GM21367 (cell line): Measurements from ENCODE around the gene DVL3.
"Not testable (repeated sequence)": the region's sequence is repeated elsewhere in the genome, so short reads cannot be mapped to it uniquely, and the experiment has no call there.

ENCODE experiments used
- ATAC-seq: cut with Tn5 transposase; IDR thresholded peaks from one replicate; pipeline ENCODE4 v1.9.1; 2021; ENCODE audit not compliant: unreplicated experiment

Gene DVL3

DNA sequence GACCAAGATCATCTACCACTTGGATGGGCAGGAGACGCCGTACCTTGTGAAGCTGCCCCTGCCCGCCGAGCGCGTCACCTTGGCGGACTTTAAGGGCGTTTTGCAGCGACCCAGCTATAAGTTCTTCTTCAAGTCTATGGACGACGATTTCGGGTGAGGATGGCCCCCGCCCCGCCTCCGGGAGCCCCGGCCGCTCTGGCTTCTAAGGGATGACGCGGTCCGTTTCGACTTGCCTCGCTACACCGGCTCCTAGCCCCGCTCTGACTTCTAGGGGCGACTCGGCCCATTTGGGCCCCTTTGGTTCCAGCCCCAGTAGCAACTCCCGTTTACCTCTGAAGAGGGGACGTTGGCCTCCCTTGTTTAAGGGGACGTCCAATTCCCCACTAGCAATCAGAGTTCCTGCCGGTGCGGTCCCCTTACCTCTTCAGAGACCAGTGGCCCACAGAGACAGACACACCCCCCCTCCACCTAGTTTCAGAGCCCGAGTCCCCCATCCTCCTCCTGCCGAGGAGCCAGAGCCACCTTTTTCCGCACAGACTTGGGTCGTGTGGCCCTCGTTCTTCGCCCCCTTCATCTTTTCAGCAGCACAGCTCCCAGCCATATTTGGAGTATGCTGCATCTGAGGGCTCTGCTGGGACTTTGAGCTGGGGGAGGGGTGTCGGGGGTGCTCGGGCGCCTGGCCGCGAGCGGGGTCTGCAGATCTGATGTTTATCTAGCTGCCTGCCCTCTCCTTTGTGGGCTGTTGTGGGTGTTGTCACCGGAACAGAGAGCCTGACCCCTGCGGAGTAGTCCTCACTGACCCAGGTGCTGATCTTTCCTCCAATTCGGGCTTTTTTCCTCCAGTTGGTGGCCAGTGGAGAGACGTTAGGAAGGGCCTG is 706 bp downstream of the DVL3 start:
- ATAC-seq, result peak; percentile 18

DNA sequence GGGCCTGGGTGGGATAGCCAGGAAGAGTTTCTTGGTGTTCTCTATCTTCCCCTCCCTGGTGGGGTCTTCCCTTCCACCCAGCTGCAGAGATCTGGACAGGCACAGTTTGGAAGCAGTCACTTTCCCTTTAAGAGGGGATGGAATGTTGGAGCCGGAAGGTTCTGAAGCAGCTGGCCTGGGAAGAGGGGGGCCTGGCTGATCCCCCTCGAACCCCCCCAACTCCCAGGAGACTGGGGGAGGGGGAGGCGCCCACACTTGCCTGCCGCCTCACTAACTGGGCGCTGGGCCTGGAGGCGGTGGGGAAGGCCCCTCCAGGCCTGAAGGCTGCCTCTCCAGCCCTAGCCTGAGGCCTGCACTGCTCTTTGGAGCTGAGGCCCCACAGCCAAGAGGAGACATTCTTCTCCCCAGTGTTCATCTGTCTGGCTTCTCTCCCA is 1.4 kb downstream of the DVL3 start:
- ATAC-seq, result no peak

DNA sequence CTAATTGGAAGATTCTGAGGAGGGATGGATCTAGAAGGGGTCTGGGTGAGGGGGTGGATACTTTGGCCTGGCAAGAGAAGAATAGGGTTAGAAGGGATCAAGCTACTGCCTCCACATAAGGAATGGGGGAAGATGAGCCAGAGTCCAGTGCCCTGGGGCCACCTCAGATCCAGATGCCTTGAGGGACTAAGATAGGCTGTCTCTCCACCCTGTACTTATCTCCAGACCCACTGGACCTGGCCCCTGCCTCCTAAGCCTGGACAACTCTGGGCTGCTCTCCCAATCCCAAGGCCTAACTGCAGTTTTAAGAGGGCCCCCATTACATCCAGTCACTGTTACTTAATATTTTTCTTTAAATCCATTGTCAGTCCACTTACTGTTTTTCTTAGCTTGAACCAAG is 2.0 kb downstream of the DVL3 start:
- no peak for ATAC-seq

DNA sequence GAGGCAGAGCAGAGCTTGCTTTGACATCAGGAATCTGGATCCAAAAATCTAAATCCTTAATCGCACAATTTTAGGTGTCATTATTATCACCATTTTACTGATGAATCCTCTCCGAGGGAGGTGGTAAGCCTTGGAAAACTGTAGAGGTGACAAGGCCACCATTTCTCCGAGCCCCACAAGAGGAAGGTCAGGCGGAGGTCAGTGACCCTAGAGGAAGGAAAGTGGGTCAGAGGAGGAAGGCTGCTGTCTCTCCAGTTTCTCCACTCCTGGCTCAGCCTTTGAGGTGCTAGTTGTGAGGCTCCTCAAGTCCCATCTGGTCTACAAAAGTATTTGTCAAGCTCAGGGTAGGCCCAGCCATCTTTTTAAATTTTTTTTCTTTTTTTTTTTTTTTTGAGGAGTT is 3.2 kb downstream of the DVL3 start:
- no peak for ATAC-seq

DNA sequence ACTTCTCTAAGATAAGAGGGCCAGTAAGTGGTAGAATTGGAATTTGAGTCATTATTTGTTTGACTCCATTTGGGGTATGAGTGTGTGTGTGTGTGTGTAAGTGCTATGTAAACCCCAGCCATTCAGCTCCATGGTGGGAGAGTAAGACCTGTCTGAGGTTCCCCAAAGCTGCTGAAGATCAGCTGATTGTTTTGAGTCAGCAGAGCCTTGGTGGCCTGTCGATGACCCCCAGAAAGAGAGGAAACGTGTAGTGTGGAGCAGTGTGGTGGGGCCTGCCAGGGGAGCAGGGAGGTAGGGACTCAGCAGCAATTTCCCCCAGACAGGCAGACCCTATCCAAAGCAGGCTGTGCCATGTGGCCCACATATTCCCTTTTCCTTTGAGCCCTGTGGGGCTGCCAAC is 5.3 kb downstream of the DVL3 start:
- ATAC-seq, result no peak

DNA sequence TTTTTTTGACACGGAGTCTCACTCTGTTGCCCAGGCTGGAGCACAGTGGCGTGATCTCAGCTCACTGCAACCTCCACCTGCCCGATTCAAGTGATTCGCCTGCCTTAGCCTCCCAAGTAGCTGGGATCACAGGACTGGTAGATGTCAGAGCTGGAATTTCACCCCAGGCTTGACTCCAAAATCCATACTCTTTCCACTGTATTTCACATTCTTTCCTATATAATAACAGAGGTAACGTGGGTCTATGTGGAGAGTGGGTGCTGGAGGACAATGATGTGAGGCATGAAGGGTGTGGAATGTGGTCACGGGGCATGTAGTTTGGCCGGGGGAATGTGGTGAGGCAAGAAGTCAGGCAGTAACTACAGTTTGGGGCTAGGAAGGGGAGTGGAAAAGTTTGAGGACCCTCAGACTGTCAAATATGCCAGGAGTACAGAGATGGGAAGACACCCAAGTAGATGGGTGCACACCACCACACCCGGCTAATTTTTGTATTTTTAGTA is 7.4 kb downstream of the DVL3 start:
- not testable (repeated sequence) for ATAC-seq

DNA sequence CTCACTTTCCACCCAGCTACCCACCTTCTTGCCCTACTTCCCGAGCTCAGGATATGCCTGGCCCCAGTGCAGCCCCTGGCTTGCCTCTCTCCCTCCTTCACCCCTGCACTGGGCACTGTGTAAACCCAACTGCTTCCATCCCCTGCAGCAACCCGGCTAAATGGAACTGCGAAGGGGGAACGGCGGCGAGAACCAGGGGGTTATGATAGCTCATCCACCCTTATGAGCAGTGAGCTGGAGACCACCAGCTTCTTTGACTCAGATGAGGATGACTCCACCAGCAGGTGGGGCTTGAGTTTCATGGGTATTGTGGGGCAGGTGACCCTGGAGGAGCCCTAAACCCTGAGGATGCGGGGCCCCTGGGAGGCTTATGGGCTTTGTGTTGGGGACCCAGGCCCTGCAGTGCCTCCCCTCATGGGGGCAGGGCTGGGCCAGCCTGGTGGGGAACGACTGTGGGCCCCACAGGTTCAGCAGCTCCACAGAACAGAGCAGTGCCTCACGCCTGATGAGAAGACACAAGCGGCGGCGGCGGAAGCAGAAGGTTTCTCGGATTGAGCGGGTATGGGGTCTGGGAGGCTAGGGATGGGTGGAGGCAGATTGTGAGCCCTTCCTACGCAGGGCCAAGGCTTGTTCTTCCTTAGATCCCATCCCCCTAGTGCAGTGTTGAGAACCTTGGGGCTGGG is 9.6 kb downstream of the DVL3 start:
- ATAC-seq, result no peak

DNA sequence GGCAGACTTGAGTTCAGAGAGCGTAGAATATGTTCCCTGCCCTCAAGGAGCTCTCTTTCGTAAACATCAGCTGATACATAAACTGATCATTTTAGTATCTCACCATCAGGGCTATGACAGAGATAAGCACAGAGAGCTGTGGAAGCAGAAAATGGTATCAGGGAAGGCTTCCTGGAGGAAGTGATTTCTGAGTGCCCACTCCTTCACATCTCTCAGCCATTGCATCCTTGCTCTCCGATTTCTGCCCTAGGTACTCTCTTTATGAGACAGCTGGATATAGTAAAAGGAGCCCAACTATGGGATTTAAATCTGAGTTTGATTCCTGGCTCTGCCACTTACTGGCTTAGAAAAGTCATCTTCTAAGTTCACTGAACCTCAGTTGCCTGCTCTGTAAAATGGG is 10.4 kb downstream of the DVL3 start:
- ATAC-seq, result no peak

DNA sequence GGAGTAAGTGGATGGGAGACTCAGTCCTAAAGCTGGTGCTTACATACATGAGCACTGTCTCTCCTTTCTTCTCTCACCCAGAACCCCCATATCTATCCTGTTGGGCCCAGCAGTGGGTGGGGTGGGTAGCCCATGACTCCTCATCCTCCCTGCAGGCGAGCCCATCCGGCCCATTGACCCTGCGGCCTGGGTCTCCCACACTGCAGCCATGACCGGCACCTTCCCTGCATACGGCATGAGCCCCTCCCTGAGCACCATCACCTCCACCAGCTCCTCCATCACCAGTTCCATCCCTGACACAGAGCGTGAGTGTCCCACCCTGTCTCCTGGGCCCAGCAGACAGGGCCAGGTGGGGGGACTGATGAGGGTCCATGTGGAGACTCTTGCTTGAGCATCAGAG is 11.5 kb downstream of the DVL3 start:
- ATAC-seq, result no peak

DNA sequence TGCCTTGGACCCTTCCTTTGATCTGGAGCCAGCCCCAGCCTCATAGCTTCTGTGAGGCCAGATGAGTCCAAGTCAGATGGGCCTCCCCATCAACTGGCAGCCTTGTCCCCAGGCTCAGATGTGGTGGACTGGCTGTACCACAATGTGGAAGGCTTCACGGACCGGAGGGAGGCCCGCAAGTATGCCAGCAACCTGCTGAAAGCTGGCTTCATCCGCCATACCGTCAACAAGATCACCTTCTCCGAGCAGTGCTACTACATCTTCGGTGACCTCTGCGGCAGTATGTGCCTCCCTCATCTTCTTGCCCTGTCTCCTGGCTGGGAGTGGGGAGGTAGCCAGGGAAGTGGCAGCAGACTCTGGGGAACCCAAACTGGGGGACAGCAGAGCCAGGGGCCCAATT is 12.6 kb downstream of the DVL3 start:
- ATAC-seq, result no peak

DNA sequence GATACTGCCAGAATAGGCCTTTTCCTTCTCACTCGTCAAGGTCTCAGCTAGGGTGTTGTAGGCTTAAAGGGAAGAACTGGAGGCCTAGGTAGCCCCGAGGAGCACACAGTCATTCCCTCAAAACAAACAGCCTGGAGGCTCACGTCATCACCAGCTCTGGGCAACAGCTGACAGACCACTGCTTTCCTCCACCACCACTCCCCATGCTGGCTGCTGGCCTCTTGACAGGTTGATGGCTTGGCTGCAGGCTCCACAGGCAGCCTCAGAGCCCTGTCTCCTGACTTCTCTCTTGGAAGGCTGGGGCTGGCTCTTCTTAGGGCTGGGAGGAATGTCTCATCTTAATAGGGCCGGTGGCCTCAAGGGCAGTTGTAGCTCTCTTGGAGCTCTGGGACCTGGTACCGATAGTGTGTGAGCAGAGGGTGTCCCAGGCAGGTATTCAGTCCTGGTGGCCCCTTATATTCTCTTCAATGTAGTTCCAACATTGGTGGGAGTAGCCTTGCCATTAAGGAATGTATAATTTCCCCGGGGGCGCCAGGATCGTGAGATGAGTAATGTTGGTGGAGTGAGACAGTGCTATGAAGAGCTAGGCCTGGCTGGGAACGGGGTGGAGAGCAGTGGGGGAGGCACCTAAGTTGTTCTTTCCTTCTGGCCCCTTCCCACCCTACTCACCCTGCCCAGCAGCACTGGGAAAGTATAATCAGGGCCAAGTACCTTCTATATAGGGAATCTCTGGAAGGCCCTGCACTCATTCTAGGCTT is 13.4 kb downstream of the DVL3 start:
- ATAC-seq, result no peak

DNA sequence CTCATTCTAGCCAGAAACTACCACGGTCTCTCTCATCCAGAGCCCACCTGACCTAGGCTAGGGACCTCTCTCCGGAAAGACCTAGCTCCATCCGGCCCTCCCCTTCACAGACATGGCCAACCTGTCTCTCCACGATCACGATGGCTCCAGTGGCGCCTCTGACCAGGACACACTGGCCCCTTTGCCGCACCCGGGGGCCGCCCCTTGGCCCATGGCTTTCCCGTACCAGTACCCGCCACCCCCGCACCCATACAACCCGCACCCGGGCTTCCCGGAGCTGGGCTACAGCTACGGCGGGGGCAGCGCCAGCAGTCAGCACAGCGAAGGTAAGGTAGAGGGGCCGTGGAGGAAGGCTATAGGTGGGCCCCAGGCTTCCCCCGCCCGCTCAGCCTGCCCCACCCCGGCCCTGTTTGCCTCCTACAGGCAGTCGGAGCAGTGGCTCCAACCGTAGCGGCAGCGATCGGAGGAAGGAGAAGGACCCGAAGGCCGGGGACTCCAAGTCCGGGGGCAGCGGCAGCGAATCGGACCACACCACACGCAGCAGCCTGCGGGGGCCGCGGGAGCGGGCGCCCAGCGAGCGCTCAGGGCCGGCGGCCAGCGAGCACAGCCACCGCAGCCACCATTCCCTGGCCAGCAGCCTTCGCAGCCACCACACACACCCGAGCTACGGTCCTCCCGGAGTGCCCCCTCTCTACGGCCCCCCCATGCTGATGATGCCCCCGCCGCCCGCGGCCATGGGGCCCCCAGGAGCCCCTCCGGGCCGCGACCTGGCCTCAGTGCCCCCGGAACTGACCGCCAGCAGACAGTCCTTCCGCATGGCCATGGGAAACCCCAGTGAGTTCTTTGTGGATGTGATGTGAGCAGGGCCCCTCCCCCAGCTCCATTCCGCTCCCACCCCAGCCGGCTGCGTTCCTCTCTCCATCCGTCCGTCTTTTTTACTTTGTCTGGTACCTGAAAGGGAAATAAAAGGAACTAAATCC is 15.0 kb downstream of the DVL3 start:
- no peak for ATAC-seq

DNA sequence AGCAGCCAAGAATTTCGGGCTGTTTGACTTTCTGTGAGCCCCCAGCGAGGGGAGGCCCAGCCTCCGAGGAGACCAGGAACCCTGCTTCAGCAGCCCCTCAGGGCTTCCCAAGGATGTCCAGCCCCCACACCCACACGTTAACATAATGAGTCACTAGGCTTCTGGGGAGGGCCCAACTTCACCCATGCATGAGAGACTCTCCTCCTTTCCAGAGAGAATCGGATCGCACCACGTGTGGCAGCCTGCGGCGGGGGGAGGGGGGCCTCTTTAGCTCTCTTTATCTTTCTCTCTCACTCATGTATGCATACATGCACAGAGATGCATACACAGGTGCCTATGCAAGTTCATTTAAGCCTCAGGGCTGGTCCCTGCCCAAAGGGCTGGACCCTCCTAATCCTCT is 16.4 kb downstream of the DVL3 start:
- no peak for ATAC-seq

DNA sequence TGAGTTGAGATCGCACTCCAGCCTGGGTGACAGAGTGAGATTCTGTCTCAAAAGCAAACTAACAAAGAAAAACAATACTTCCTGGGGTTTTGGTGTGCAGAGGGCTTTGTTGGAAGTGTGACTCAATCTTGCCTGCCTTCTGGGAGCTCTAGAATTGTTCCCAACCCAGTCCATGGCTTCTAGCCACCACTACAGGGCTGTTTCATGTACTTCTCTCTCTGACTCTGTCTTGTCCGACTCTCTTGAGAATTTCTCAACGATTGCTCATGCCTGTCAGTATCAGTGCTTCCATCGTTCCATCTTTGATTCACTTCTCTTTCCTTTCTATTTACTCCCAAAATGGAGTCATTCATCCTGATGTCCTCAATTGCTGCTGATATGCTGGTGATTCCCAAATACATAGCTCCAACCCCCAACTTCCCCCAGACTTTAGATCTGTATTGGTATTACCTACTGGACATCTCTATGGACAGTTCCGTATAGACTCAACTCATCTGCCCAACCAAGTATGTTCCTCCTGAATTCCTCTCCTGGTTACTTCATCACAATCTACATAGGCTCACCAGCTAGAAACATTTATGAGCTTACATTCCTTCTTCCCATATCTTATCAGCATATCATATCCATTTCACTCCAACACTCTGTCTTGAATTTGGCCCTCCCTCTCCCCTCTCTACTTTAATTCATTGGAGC is 17.6 kb downstream of the DVL3 start:
- ATAC-seq, result no peak

DNA sequence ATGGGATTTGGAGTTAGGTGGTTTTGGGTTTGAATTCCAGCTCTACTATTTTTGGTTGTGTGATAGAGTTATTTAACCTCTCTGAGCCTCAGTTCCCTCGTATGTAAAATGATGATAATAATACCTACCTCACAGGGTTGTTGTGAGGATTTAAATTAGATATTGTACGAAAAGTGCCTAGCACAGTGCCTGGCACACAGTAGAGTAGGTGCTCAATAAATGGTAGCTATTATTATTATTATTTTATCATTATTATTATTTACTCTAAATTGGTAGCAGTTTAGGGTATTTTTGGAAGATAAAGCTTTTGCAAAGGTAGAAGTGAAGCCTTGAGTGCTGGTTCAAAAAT is 18.2 kb downstream of the DVL3 start:
- ATAC-seq, result no peak

DNA sequence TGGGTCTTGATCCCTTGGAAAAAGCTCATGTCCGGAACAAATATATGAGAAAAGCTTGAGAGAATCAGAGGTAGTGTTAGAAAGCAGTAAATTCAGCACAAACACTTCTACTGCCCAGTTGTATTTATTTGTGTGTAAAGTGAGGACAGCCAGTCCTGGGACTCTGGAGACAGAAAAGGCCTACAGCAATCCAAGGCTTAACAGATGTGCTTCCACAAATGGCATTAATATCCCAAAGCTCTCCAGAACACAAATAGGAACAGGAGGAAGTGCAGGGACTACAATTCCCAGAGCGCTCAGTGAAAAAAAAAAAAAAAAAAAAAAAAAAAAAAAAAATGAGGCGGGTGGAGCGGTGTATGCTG is 19.1 kb downstream of the DVL3 start:
- no peak for ATAC-seq

DNA sequence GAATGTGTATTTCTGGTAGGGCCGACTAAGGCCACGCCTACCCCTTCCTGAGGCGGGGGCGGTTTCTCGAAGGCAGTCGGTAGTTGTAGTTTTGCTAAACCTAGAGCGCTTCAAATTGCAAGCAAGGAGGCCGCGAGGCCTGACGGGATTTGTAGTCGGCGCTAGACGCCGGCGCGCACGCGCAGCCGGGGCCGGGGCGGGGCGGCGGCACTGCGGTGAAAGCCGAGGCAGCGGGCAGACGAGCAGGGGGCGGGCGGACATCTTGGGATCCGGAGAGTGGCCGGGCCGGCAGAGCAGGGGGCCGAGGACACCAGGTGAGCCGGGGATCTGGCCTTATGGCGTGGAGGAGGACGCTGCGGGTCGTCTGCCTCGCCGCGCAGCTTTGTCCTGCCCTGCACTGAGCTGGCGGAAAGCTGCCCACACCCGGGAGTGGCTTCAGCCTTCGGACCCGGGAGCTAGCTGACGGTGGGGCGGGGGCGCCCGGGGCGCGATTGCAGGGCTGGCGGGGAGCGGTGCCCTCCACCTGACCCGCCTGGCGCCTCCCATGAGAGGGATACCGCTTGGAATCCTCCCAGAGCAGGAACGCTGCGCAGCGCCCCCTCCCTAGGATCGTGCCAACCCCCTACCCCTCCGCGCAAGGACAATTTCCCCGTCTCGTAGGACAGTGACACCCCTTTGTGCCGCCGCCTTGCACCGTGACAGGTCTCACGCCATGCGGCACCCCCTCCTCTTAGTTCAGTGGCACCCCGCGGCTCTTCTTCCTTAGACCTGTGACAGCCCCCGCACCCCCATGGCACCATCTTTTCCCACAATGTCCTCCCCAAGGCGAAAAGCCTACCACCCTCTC is 19.7 kb downstream of the DVL3 start, which contains the start of gene AP2M1:
Gene AP2M1 (plus strand): TSS at position 210 of the 847 bp plus-strand sequence. CDS start 2,139 bp downstream, outside the sequence.
- peak; percentile 91 for ATAC-seq

DNA sequence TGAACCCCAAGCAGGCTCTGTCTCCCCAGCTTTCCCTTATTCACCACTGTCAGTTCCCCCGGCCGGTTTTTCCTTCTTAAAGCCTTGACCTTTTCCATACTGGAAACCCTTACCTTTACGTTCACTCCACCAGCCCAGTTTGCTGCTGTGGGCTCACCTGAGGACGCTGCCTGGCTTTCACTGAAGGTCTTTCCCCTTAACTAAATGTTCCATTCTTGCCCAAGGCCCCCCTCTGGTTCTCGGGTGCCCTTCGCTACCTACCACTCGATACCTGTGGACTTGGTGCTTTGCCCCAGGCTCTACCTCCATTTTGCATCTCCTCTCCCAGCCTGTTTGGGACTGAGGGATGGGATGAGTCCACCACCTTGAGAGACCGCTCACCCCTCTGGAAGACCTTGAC is 20.3 kb downstream of the DVL3 start:
- ATAC-seq, result no peak

DNA sequence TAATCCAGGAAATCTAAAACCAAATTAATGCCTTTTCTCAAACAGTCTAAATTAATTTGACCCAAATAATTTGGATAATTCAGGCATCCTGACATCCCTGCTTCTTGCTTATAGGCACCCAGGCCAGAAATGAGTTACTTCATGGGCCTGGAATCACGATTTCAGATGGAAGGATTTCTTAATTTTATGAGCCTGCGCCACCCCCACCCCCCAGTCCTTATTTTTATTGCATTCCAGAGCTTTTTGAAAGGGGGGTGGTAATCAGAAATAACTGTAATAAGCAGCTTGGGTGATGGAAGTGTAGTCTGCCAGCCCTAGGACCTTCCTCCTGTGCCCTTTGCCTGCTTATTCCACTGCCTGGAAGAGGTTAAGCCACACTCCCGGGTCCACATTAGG is 20.8 kb downstream of the DVL3 start:
- ATAC-seq, result no peak
